ENCODE results near the gene TXK.
"Not testable (repeated sequence)": the region's sequence is repeated elsewhere in the genome, so short reads cannot be mapped to it uniquely, and the experiment has no call there.

Gene TXK

DNA sequence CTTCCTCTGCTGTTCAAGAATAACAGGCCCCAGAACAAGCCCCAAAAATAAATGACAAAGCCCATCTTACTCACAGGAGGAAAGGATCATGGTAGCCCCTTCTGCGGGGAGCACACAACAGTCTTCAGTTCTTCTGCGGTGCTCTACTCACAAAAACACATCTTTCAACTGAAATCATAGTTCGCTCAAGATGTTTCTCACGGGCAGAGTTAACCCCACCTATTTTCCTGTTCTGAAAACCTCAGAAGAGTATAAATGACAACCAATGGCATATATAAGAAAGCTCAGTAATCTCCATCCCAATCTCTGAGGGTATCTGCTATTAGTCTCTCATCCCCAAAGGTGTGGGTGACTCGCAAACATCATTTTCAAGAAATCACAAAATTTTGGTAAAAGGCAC is at the start of gene TXK:
TXK (minus strand) TSS at position 170 of the 400 bp plus-strand sequence; CDS start at position 90, 80 bp downstream.
- in situ Hi-C loops (cut with MboI; ENCODE audit: low sequenced_read_pairs), result loop anchor here (25.0 kb wide), 2 partner anchors 403 to 828 kb away; no protein-coding TSS in a partner anchor

DNA sequence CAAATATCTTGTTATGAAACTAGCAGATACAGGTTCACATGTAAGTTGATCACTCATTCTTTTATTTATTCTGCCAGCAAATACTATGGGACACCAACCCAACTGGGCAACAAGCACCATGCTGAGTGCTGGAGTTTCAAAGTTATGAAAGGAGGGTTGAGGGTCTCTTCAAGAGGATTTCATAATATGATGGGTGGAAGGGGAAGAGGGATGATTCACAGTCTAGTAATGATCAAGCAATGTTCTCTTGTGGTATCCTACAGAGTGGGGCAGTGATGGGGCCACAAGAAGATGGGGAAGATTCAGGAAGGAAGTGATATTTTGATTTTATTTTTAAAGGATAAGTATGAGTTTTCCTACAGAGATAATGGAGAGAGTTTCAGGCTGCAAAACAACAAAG is 46.2 kb upstream of the TXK start:
- in situ Hi-C loops (cut with MboI; ENCODE audit: low sequenced_read_pairs), result no loop called here

DNA sequence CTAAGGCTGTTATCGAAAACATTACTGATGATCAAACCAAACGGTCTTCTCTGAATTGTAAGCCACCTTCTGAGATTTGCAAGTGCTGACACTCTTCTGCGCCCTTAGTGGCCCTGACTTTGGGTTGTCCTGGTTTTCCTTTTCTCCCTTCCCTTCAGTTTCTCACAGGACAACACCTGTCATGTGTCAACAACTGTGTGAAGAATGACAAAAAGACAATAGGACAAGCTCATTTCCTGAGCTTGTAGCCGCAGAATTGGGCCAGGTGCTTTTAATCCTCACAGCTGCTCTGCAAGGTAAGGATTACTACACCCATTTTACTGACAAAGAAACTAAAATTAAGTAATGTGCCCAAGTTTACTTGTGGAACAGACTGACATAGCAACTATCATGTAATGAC is 44.9 kb upstream of the TXK start:
- in situ Hi-C loops (cut with MboI; ENCODE audit: low sequenced_read_pairs), result no loop called here

DNA sequence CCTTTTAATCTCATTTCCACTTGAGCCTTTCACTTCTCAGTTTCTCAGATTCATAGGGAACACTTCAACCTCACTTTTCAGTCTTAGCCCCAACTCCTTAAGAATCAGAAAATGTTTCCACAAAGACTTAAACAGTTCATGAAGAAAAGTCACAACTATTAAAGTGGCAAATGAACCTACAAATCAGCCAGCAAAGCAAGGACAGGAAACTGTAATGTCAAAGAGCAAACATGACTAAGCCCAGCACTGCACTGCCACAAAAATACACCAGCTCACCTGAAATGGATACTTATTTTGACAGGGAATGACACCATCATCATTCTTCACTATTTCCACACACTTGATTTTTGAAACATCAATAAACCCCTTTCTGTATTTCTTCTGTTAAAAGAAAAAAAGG is 41.8 kb upstream of the TXK start:
- in situ Hi-C loops (cut with MboI; ENCODE audit: low sequenced_read_pairs), result no loop called here

DNA sequence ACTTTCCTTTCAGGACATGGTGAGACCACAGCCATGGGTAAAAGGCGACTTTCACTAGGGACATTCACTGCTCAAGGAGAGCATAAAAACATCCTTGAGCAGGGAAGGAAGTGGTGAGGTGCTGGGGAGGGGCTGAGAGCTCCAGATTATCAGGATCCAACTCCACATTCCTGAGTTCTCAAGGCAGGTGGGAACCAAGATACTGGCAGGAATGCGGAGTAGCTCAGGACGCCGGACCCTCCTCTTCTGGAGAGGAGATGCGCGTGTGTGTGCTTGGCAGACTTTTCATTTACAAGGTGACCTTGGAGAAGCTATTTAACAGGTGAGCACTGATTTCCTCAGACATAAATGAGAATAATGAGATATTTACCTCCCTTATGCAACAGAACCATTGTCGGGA is 41.3 kb upstream of the TXK start:
- in situ Hi-C loops (cut with MboI; ENCODE audit: low sequenced_read_pairs), result no loop called here

- in situ Hi-C loops (cut with MboI; ENCODE audit: low sequenced_read_pairs), result no loop called here
Measured at GRCh38 chr4:48173056-48173991, 39.3 kb upstream of the TXK start.

- in situ Hi-C loops (cut with MboI; ENCODE audit: low sequenced_read_pairs), result no loop called here
Measured at GRCh38 chr4:48172651-48173050, 38.6 kb upstream of the TXK start.

- in situ Hi-C loops (cut with MboI; ENCODE audit: low sequenced_read_pairs), result no loop called here
Measured at GRCh38 chr4:48169636-48170035, 35.6 kb upstream of the TXK start.

- in situ Hi-C loops (cut with MboI; ENCODE audit: low sequenced_read_pairs), result no loop called here
Measured at GRCh38 chr4:48167538-48168263, 33.7 kb upstream of the TXK start.

DNA sequence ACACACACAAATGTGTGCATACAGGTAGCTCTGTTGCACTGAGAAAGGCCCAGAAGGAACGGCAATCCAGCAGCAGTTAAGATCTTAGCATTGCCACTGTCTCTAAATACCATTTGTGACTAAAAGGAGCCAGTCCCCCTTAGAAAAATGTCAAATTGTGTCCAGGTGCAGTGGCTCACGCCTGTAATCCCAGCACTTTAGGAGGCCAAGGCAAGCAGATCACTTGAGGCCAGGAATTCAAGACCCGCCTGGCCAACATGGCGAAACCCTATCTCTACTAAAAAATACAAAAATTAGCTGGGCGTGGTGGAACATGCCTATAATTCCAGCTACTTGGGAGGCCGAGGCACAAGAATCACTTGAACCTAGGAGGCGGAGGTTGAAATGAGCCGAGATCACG is 30.5 kb upstream of the TXK start:
- in situ Hi-C loops (cut with MboI; ENCODE audit: low sequenced_read_pairs), result not testable (repeated sequence)

DNA sequence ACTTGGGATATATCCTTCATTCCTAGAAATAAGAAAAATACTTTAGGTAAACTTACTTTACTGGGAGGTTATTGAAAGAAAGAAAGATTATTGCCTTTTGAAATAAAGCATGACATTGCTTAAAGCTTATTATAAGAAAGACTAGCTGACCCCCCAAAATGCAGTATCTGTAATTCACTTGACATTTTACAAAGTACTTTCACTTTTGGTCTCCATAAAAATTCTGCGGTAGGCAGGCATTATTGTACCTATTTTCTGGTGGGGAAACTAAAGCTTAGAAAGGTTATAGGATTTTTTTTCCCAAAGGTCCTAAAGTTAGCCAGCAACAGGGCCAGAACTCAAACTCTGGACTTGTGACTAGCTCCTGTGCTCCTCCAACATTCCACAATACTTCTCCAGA is 29.7 kb upstream of the TXK start:
- in situ Hi-C loops (cut with MboI; ENCODE audit: low sequenced_read_pairs), result no loop called here

GRCh38 chr4:48162162-48162561 is 28.1 kb upstream of the TXK start:
- in situ Hi-C loops (cut with MboI; ENCODE audit: low sequenced_read_pairs), result no loop called here

- in situ Hi-C loops (cut with MboI; ENCODE audit: low sequenced_read_pairs), result no loop called here
Measured at GRCh38 chr4:48157271-48157670, 23.2 kb upstream of the TXK start.

- in situ Hi-C loops (cut with MboI; ENCODE audit: low sequenced_read_pairs), result no loop called here
Measured at GRCh38 chr4:48156423-48156822, 22.4 kb upstream of the TXK start.

GRCh38 chr4:48153791-48154550 is 19.9 kb upstream of the TXK start:
- in situ Hi-C loops (cut with MboI; ENCODE audit: low sequenced_read_pairs), result no loop called here

GRCh38 chr4:48152259-48152658 is 18.2 kb upstream of the TXK start:
- in situ Hi-C loops (cut with MboI; ENCODE audit: low sequenced_read_pairs), result no loop called here

GRCh38 chr4:48149827-48150370 is 15.8 kb upstream of the TXK start:
- in situ Hi-C loops (cut with MboI; ENCODE audit: low sequenced_read_pairs), result loop anchor here (25.0 kb wide), 2 partner anchors 387 to 812 kb away; no protein-coding TSS in a partner anchor

DNA sequence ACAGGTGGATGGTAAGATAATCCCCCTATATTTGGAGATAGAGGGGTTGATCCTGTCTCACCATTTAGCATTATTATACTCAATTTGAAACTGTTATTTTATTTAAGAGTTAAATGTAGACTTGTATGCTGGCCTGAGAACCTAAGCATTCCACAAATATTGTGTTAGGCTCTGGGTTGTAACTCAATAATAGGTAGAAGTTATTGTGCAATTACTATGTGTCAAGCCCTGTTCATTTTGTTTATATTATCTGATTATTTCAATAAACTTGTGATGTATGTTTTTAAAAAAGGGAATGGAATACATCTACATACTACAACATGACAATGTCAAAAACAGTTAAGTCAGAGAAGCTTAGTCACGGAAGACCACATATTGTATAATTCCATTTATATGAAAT is 13.6 kb upstream of the TXK start:
- in situ Hi-C loops (cut with MboI; ENCODE audit: low sequenced_read_pairs), result loop anchor here (25.0 kb wide), 2 partner anchors 390 to 815 kb away; no protein-coding TSS in a partner anchor

- in situ Hi-C loops (cut with MboI; ENCODE audit: low sequenced_read_pairs), result loop anchor here (25.0 kb wide), 2 partner anchors 396 to 821 kb away; no protein-coding TSS in a partner anchor
Measured at GRCh38 chr4:48141048-48141447, 7.0 kb upstream of the TXK start.

- in situ Hi-C loops (cut with MboI; ENCODE audit: low sequenced_read_pairs), result loop anchor here (25.0 kb wide), 2 partner anchors 398 to 823 kb away; no protein-coding TSS in a partner anchor
Measured at GRCh38 chr4:48139691-48140090, 5.6 kb upstream of the TXK start.

- in situ Hi-C loops (cut with MboI; ENCODE audit: low sequenced_read_pairs), result loop anchor here (25.0 kb wide), 2 partner anchors 398 to 823 kb away; no protein-coding TSS in a partner anchor
Measured at GRCh38 chr4:48138936-48139335, 4.9 kb upstream of the TXK start.
